KBM-7 (cell line): Measurements from ENCODE around the gene CRADD.

Experiments used
- DNase-seq: peaks from one replicate; pipeline ENCODE4 v3.0.0-alpha.2; 2015
- in situ Hi-C: fragments of 300-500 bp; cut with MboI; formaldehyde crosslinking; loops from 2 replicates; pipeline ENCODE4 v1.14.3; 2020; ENCODE audit warnings: low sequenced_read_pairs, low pct_unique_long_range_greater_than_20kb, mixed read lengths

The CRADD gene

GRCh38 chr12:93896427-93896826, 219.3 kb downstream of the CRADD start:
- no peak for DNase-seq
- in situ Hi-C loops: no loop called here

- in situ Hi-C loops: no loop called here
- no peak for DNase-seq
Observed at GRCh38 chr12:93896952-93897351, 219.8 kb downstream of the CRADD start.

- no peak for DNase-seq
Observed at GRCh38 chr12:93901739-93902138, 224.6 kb downstream of the CRADD start.

GRCh38 chr12:93902192-93902591, 225.0 kb downstream of the CRADD start:
- DNase-seq: no peak
- in situ Hi-C loops: no loop called here

More at GRCh38 chr12:93901739-93902138, 224.6 kb downstream of the CRADD start:
- in situ Hi-C loops: no loop called here

GRCh38 chr12:93902736-93903562, 225.8 kb downstream of the CRADD start:
- in situ Hi-C loops: no loop called here
- no peak for DNase-seq

- no peak for DNase-seq
- in situ Hi-C loops: no loop called here
Observed at GRCh38 chr12:93904124-93904523, 226.9 kb downstream of the CRADD start.

GRCh38 chr12:93908264-93908663, 231.1 kb downstream of the CRADD start:
- in situ Hi-C loops: no loop called here
- DNase-seq: no peak

GRCh38 chr12:93908846-93909567, 231.8 kb downstream of the CRADD start:
- no peak for DNase-seq
- in situ Hi-C loops: no loop called here

- no peak for DNase-seq
- in situ Hi-C loops: no loop called here
Observed at GRCh38 chr12:93911396-93911795, 234.2 kb downstream of the CRADD start.

GRCh38 chr12:93912086-93912733, 235.0 kb downstream of the CRADD start:
- in situ Hi-C loops: no loop called here
- DNase-seq: no peak

- in situ Hi-C loops: no loop called here
- no peak for DNase-seq
Observed at GRCh38 chr12:93913845-93914244, 236.7 kb downstream of the CRADD start.

- DNase-seq: no peak
- in situ Hi-C loops: no loop called here
Observed at GRCh38 chr12:93914281-93914680, 237.1 kb downstream of the CRADD start.

GRCh38 chr12:93915411-93915810, 238.2 kb downstream of the CRADD start:
- in situ Hi-C loops: no loop called here
- no peak for DNase-seq

- in situ Hi-C loops: no loop called here
- DNase-seq: no peak
Observed at GRCh38 chr12:93916402-93916801, 239.2 kb downstream of the CRADD start.

GRCh38 chr12:93918262-93918661, 241.1 kb downstream of the CRADD start:
- in situ Hi-C loops: no loop called here
- DNase-seq: no peak

- in situ Hi-C loops: no loop called here
- DNase-seq: peak; percentile 51
Observed at GRCh38 chr12:93918900-93919299, 241.7 kb downstream of the CRADD start.

GRCh38 chr12:93921521-93921920, 244.3 kb downstream of the CRADD start:
- in situ Hi-C loops: no loop called here
- DNase-seq: no peak

- in situ Hi-C loops: no loop called here
- no peak for DNase-seq
Observed at GRCh38 chr12:93922583-93923006, 245.4 kb downstream of the CRADD start.

- in situ Hi-C loops: no loop called here
- no peak for DNase-seq
Observed at GRCh38 chr12:93924367-93924766, 247.2 kb downstream of the CRADD start.

GRCh38 chr12:93925585-93926205, 248.5 kb downstream of the CRADD start:
- no peak for DNase-seq
- in situ Hi-C loops: no loop called here
